HCT116 (cell line): Measurements from ENCODE around the gene MZT2A.
"Not testable (repeated sequence)": the region's sequence is repeated elsewhere in the genome, so short reads cannot be mapped to it uniquely, and the experiment has no call there.

Experiments
- EZH2 ChIP-seq: fragments of 200-600 bp; sonication (generic); IDR thresholded peaks from 2 replicates; pipeline ENCODE4 v1.6.1; 2017; ENCODE audit warnings: antibody characterized with exemption, mixed run types
- FOSL1 ChIP-seq: IDR thresholded peaks from 2 replicates; pipeline ENCODE4 v1.6.1; 2012; ENCODE audit warnings: low read depth
- POLR2A ChIP-seq: IDR thresholded peaks from 2 replicates; pipeline ENCODE4 v1.7.0; 2011; ENCODE audit warnings: borderline replicate concordance; ENCODE audit not compliant: insufficient read depth, insufficient read length; ENCODE audit errors: extremely low read depth
- POLR2AphosphoS5 ChIP-seq: IDR thresholded peaks from 2 replicates; pipeline ENCODE4 v1.6.1; 2011; ENCODE audit warnings: mild to moderate bottlenecking, low read depth, low read length, moderate library complexity
- RAD21 ChIP-seq: IDR thresholded peaks from 2 replicates; pipeline ENCODE4 v1.6.1; 2012; ENCODE audit warnings: low read depth, mild to moderate bottlenecking
- SP1 ChIP-seq: IDR thresholded peaks from 2 replicates; pipeline ENCODE4 v1.6.1; 2012; ENCODE audit warnings: low read depth
- TCF7L2 ChIP-seq: IDR thresholded peaks from 2 replicates; pipeline ENCODE4 v1.7.0; 2011; ENCODE audit warnings: borderline replicate concordance, inconsistent platforms; ENCODE audit not compliant: insufficient read depth, insufficient read length; ENCODE audit errors: extremely low read depth
- ZNF274 ChIP-seq: fragments of 200-500 bp; sonication (Bioruptor generic); IDR thresholded peaks from 2 replicates; pipeline ENCODE4 v1.6.1; 2014; ENCODE audit warnings: mild to moderate bottlenecking, low read depth, low read length, inconsistent platforms
- TF ChIP-seq, protein P1 (sequence below), 3 experiments: fragments of 200-600 bp in 1 of 3; sonication (generic) in 1 of 3; IDR thresholded peaks in 2 of 3; conservative IDR thresholded peaks in 1 of 3; 2 replicates each; pipeline ENCODE4 v1.5.1; 2012 to 2017; ENCODE audit warnings: low read depth in 2 of 3, low read length in 2 of 3, antibody characterized with exemption in 1 of 3, borderline replicate concordance in 1 of 3, control low read depth in 1 of 3, mild to moderate bottlenecking in 1 of 3, mixed read lengths in 1 of 3, mixed run types in 1 of 3, moderate library complexity in 1 of 3; ENCODE audit not compliant: insufficient read depth in 1 of 3
- TF ChIP-seq, protein P2 (sequence below): IDR thresholded peaks from 2 replicates; pipeline ENCODE4 v1.6.1; 2012
- TF ChIP-seq, protein P3 (sequence below): IDR thresholded peaks from 2 replicates; pipeline ENCODE4 v1.6.1; 2011; ENCODE audit warnings: mild to moderate bottlenecking, low read length, moderate library complexity; ENCODE audit not compliant: insufficient replicate concordance; ENCODE audit errors: extremely low read depth

DNA sequence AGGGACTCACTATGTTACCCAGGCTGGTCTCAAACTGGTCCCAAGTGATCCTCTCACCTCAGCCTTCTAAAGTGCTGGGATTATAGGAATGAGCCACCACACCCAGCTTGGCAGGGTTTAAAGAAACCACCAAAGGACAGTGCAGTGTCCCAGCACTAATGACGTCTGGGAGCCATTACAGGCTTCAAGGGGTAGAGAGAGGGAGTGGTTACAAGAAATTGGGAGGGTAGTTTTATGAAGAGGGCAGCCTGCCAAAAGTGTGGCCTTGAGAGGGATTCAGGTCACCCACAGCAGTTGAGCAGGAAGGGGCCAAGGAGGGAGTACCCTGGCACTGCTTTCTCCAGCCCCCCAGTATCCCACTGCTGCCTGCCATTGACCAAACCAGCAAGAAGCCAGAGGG is 15.0 kb downstream of the MZT2A start:
- TF ChIP-seq EZH2, ZNF274, FOSL1, POLR2A, SP1, POLR2AphosphoS5, TCF7L2, RAD21: not testable (repeated sequence)
- TF ChIP-seq, protein P1, sequence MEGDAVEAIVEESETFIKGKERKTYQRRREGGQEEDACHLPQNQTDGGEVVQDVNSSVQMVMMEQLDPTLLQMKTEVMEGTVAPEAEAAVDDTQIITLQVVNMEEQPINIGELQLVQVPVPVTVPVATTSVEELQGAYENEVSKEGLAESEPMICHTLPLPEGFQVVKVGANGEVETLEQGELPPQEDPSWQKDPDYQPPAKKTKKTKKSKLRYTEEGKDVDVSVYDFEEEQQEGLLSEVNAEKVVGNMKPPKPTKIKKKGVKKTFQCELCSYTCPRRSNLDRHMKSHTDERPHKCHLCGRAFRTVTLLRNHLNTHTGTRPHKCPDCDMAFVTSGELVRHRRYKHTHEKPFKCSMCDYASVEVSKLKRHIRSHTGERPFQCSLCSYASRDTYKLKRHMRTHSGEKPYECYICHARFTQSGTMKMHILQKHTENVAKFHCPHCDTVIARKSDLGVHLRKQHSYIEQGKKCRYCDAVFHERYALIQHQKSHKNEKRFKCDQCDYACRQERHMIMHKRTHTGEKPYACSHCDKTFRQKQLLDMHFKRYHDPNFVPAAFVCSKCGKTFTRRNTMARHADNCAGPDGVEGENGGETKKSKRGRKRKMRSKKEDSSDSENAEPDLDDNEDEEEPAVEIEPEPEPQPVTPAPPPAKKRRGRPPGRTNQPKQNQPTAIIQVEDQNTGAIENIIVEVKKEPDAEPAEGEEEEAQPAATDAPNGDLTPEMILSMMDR (IDR thresholded peaks at IDR 0.05 in 2 of 3, conservative IDR thresholded peaks at IDR 0.05 in 1 of 3; ENCODE audit: borderline replicate concordance in 1 of 3, insufficient read depth in 1 of 3, low read depth in 2 of 3, low read length in 2 of 3), result not testable (repeated sequence)
- TF ChIP-seq, protein P2, sequence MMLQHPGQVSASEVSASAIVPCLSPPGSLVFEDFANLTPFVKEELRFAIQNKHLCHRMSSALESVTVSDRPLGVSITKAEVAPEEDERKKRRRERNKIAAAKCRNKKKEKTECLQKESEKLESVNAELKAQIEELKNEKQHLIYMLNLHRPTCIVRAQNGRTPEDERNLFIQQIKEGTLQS, result not testable (repeated sequence)
- TF ChIP-seq, protein P3, sequence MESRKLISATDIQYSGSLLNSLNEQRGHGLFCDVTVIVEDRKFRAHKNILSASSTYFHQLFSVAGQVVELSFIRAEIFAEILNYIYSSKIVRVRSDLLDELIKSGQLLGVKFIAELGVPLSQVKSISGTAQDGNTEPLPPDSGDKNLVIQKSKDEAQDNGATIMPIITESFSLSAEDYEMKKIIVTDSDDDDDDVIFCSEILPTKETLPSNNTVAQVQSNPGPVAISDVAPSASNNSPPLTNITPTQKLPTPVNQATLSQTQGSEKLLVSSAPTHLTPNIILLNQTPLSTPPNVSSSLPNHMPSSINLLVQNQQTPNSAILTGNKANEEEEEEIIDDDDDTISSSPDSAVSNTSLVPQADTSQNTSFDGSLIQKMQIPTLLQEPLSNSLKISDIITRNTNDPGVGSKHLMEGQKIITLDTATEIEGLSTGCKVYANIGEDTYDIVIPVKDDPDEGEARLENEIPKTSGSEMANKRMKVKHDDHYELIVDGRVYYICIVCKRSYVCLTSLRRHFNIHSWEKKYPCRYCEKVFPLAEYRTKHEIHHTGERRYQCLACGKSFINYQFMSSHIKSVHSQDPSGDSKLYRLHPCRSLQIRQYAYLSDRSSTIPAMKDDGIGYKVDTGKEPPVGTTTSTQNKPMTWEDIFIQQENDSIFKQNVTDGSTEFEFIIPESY, result not testable (repeated sequence)
